GM23248 (cell line): ENCODE measurements around the gene THEMIS2. TPM values are rescaled to one million over a fixed set of nuclear protein-coding genes. Genes with fewer than 3 reads are reported as not detected.
"Not testable (repeated sequence)": the region's sequence is repeated elsewhere in the genome, so short reads cannot be mapped to it uniquely, and the experiment has no call there.

Source experiments
- DNase-seq: peaks from one replicate; pipeline ENCODE4 v3.0.0-alpha.2; 2015
- H2AFZ ChIP-seq: fragments of 200-600 bp; sonication (generic); 2 replicates; pipeline ENCODE4 v1.6.1; 2016; ENCODE audit warnings: antibody characterized with exemption
- H3F3A ChIP-seq: fragments of 200-600 bp; sonication (generic); 2 replicates; pipeline ENCODE4 v1.6.1; 2016; ENCODE audit warnings: mild to moderate bottlenecking, antibody characterized with exemption, mixed run types; ENCODE audit not compliant: insufficient read depth
- H3K27ac ChIP-seq: fragments of 200-600 bp; sonication (generic); 2 replicates; pipeline ENCODE4 v1.5.1; 2016; ENCODE audit warnings: mild to moderate bottlenecking
- H3K27me3 ChIP-seq: fragments of 200-600 bp; sonication (generic); replicated peaks from 2 replicates; pipeline ENCODE4 v1.6.1; 2016; ENCODE audit warnings: mild to moderate bottlenecking; ENCODE audit not compliant: insufficient read depth
- H3K36me3 ChIP-seq: fragments of 200-600 bp; sonication (generic); 2 replicates; pipeline ENCODE4 v1.6.1; 2016; ENCODE audit warnings: low read depth, mild to moderate bottlenecking
- H3K4me1 ChIP-seq: fragments of 200-600 bp; sonication (generic); 2 replicates; pipeline ENCODE4 v1.6.1; 2016; ENCODE audit warnings: mild to moderate bottlenecking; ENCODE audit not compliant: insufficient read depth
- H3K4me2 ChIP-seq: fragments of 200-600 bp; sonication (generic); one replicate; pipeline ENCODE4 v1.6.1; 2016; ENCODE audit warnings: mild to moderate bottlenecking; ENCODE audit not compliant: unreplicated experiment
- H3K4me3 ChIP-seq: fragments of 200-600 bp; sonication (generic); 2 replicates; pipeline ENCODE4 v1.5.1; 2016; ENCODE audit warnings: mild to moderate bottlenecking
- H3K79me2 ChIP-seq: fragments of 200-600 bp; sonication (generic); 2 replicates; pipeline ENCODE4 v1.6.1; 2016; ENCODE audit warnings: mild to moderate bottlenecking; ENCODE audit not compliant: insufficient read depth
- H3K9ac ChIP-seq: fragments of 200-600 bp; sonication (generic); 2 replicates; pipeline ENCODE4 v1.6.1; 2016; ENCODE audit warnings: mild to moderate bottlenecking
- H3K9me2 ChIP-seq: fragments of 200-600 bp; sonication (generic); 2 replicates; pipeline ENCODE4 v1.6.1; 2016; ENCODE audit warnings: mixed run types, mild to moderate bottlenecking, moderate library complexity; ENCODE audit not compliant: insufficient read depth
- H3K9me3 ChIP-seq: fragments of 200-600 bp; sonication (generic); one replicate; pipeline ENCODE4 v1.6.1; 2017; ENCODE audit warnings: low read depth
- H4K20me1 ChIP-seq: fragments of 200-600 bp; sonication (generic); 2 replicates; pipeline ENCODE4 v1.6.0; 2016; ENCODE audit not compliant: insufficient read depth
- EZH2 ChIP-seq: fragments of 200-600 bp; sonication (generic); IDR thresholded peaks from 2 replicates; pipeline ENCODE4 v1.6.1; 2018; ENCODE audit warnings: antibody characterized with exemption, mild to moderate bottlenecking; ENCODE audit not compliant: insufficient read depth, poor library complexity, severe bottlenecking
- EZH2phosphoT487 ChIP-seq: fragments of 200-600 bp; sonication (generic); IDR thresholded peaks from 2 replicates; pipeline ENCODE4 v1.6.1; 2018; ENCODE audit warnings: antibody characterized with exemption, moderate library complexity, mild to moderate bottlenecking, low read depth; ENCODE audit not compliant: insufficient read depth
- WGBS, 2 experiments: methylation state at CpG; one replicate each; pipeline ENCODE4 v1.1.6; 2015 to 2017; ENCODE audit warnings: low lambda C conversion rate in 2 of 2, low coverage in 1 of 2; ENCODE audit errors: missing lambda C conversion rate in 2 of 2; 5-methylcytosine and 5-hydroxymethylcytosine counted together
- in situ Hi-C: fragments of 300-500 bp; cut with MboI; formaldehyde crosslinking; loops from 2 replicates; pipeline ENCODE4 v1.15.0; 2020
- polyA plus RNA-seq: library from polyadenylated mRNA; unstranded; fragments of >200 nt; fragmentation: Nextera tagmentation; extraction: Ambion mirVana; gene quantifications from 2 replicates; pipeline ENCODE4 v1.2.1, GENCODE V29; 2016
- total RNA-seq: library from RNA; depleted of rRNA; stranded (reverse); fragments of >200 nt; shearing (Covaris generic); gene quantifications from 2 replicates; pipeline ENCODE4 v1.2.3, GENCODE V29; 2014

THEMIS2 gene
- total and polyA plus RNA-seq, 2 experiments from 2014 or later = 4.4 to 4.5 TPM

- Histone ChIP-seq H3K9ac (no peak overlapping the region), H3K4me3 (no peak overlapping the region), H3K4me1 (no peaks in the 10 kb centered on the region), H2AFZ (no peak overlapping the region), H3K79me2 (no peaks in the 10 kb centered on the region), H3K4me2 (no peak overlapping the region), H3F3A (no peaks in the 10 kb centered on the region), H4K20me1 (no peaks in the 10 kb centered on the region), H3K9me2 (no peaks in the 10 kb centered on the region), H3K9me3 (no peaks in the 10 kb centered on the region), H3K27me3 (no peaks in the 10 kb centered on the region), H3K36me3 (no peaks in the 10 kb centered on the region), H3K27ac (no peak overlapping the region)
- in situ Hi-C loops = no loop called here
- 56 to 60% methylated on average over 1 of the region's 1 CpG for WGBS, 2 experiments
- no peak for TF ChIP-seq EZH2phosphoT487
- TF ChIP-seq EZH2 = no peak
- DNase-seq = no peak
Observed at GRCh38 chr1:27869719-27870085, 2.6 kb upstream of the THEMIS2 start.

DNA sequence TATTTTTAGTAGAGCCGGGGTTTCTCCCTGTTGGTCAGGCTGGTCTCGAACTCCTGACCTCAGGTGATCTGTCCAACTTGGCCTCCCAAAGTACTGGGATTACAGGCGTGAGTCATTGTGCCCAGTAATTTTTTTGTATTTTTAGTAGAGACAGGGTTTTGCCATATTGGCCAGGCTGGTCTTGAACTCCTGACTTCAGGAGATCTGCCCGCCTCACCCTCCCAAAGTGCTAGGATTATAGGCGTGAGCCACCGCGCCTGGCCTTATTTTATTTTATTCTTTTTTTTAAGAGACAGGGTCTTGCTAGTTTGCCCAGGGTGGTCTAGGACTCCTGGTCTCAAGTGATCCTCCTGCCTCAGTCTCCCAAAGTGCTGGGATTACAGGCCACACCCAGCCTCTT lies 1.3 kb upstream of the THEMIS2 start:
- 95% methylated on average over 7 of the region's 7 CpGs for WGBS, 2 experiments
- not testable (repeated sequence) for H3K9me2 ChIP-seq

GRCh38 chr1:27872802-27873551 lies 633 bp downstream of the THEMIS2 start:
- in situ Hi-C loops = no loop called here
- no peaks in the 10 kb centered on the region for H3K27me3 ChIP-seq
- no peaks in the 10 kb centered on the region for H4K20me1 ChIP-seq
- peak overlapping the region; percentile 78 for H3K9ac ChIP-seq
- DNase-seq = peak; percentile 82
- H3K4me1 ChIP-seq = no peaks in the 10 kb centered on the region
- H3K4me2 ChIP-seq = peak overlapping the region; percentile 83
- H2AFZ ChIP-seq = peak overlapping the region; percentile 99
- no peaks in the 10 kb centered on the region for H3K9me2 ChIP-seq
- WGBS, 2 experiments = 15 to 18% methylated on average over 34 to 36 of the region's 38 CpGs
- TF ChIP-seq EZH2 = no peak
- no peak for TF ChIP-seq EZH2phosphoT487
- no peaks in the 10 kb centered on the region for H3F3A ChIP-seq
- H3K36me3 ChIP-seq = no peaks in the 10 kb centered on the region
- peak overlapping the region; percentile 89 for H3K4me3 ChIP-seq
- no peak overlapping the region for H3K27ac ChIP-seq
- no peaks in the 10 kb centered on the region for H3K79me2 ChIP-seq
- no peaks in the 10 kb centered on the region for H3K9me3 ChIP-seq

More for the DNA sequence above, 1.3 kb upstream of the THEMIS2 start:
- H2AFZ ChIP-seq, in situ Hi-C loops, H3K4me3 ChIP-seq, H3F3A ChIP-seq, H3K9me3 ChIP-seq, H3K4me1 ChIP-seq, H3K4me2 ChIP-seq, H3K27me3 ChIP-seq, H3K27ac ChIP-seq, H4K20me1 ChIP-seq, H3K36me3 ChIP-seq, H3K79me2 ChIP-seq, DNase-seq, H3K9ac ChIP-seq: not testable (repeated sequence)

DNA sequence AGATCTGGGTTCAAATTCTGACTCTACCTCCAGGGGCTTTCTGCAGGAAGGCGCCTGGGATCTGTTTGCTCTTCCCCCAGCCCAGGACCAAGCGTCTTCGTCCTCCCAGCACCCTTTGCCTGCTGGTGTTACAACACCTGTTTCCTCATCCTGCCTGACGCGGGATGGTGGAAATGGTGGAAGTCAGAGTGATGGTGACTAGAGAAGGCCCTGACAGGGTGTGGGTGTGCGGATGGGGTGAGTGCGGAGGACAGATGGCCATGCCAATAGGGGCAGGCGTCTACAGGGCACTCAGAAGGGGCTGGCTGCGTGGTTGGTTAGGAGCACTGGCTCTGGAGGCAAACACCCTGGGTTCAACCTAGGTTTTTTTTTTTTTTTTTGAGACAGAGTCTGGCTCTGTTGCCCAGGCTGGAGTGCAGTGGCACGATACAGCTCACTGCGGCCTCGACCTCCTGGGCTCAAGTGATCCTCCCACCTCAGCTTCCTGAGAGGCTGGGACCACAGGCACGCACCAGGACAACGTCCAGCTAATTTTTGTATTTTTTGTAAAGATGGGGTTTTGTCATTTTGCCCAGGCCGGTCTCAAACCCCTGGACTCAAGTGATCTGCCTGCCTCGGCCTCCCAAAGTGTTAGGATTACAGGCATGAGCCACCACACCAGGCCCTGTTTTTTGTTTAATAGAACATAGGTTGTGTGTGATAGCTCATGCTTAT lies 1.5 kb downstream of the THEMIS2 start:
- Histone ChIP-seq H3K79me2 (no peaks in the 10 kb centered on the region), H4K20me1 (no peaks in the 10 kb centered on the region), H3K36me3 (no peaks in the 10 kb centered on the region), H3K9me3 (no peaks in the 10 kb centered on the region), H3K27ac (no peak overlapping the region), H3K4me2 (peak overlapping the region; percentile 83), H3K4me1 (no peaks in the 10 kb centered on the region), H3K9me2 (no peaks in the 10 kb centered on the region), H3K27me3 (no peaks in the 10 kb centered on the region), H3K9ac (no peak overlapping the region), H2AFZ (no peak overlapping the region), H3K4me3 (no peak overlapping the region; the same call in 1 of the 2 replicates), H3F3A (no peaks in the 10 kb centered on the region)
- TF ChIP-seq EZH2 (no peak), EZH2phosphoT487 (no peak)
- in situ Hi-C loops = no loop called here
- no peak for DNase-seq
- WGBS, 2 experiments = 88 to 89% methylated on average over 16 of the region's 16 CpGs
